A549 (cell line): ENCODE results near the gene ZBTB46.

Experiments used
- CHD4 ChIP-seq: fragments of 200-600 bp; sonication (generic); IDR thresholded peaks from 2 replicates; pipeline ENCODE4 v1.6.1; 2016; ENCODE audit warnings: antibody characterized with exemption, mild to moderate bottlenecking, borderline replicate concordance
- CTCF ChIP-seq: fragments of >200 bp; sonication (Bioruptor Twin); formaldehyde crosslinking; IDR thresholded peaks from 3 replicates; pipeline ENCODE4 v1.5.1; 2016
- ELK1 ChIP-seq: fragments of 150-350 bp; IDR thresholded peaks from 2 replicates; pipeline ENCODE4 v1.6.1; 2014; ENCODE audit warnings: low read depth, mild to moderate bottlenecking, low read length
- HEYL ChIP-seq: fragments of 250-450 bp; sonication (Bioruptor Pico); IDR thresholded peaks from 2 replicates; pipeline ENCODE4 v1.8.0; 2021; ENCODE audit warnings: mild to moderate bottlenecking, moderate library complexity
- JUNB ChIP-seq: fragments of >200 bp; sonication (Bioruptor Twin); formaldehyde crosslinking; IDR thresholded peaks from 2 replicates; pipeline ENCODE4 v1.6.1; 2016
- MAX ChIP-seq: IDR thresholded peaks from 2 replicates; pipeline ENCODE4 v1.6.1; 2012
- NPAS2 ChIP-seq: fragments of 250-450 bp; sonication (Bioruptor Pico); IDR thresholded peaks from 2 replicates; pipeline ENCODE4 v1.8.0; 2022; ENCODE audit warnings: mild to moderate bottlenecking, moderate library complexity, borderline replicate concordance
- NR3C1 ChIP-seq: fragments of >200 bp; sonication (Bioruptor Twin); formaldehyde crosslinking; IDR thresholded peaks from 3 replicates; pipeline ENCODE4 v1.6.1; 2017
- POLR2A ChIP-seq: IDR thresholded peaks from 2 replicates; pipeline ENCODE4 v1.6.1; 2012; ENCODE audit warnings: mild to moderate bottlenecking, low read length
- RNF2 ChIP-seq: fragments of 200-600 bp; sonication (generic); IDR thresholded peaks from 2 replicates; pipeline ENCODE4 v1.6.1; 2016; ENCODE audit warnings: low read depth, mild to moderate bottlenecking, antibody characterized with exemption, moderate library complexity, borderline replicate concordance
- SMC3 ChIP-seq: fragments of >200 bp; sonication (Bioruptor Twin); formaldehyde crosslinking; IDR thresholded peaks from 3 replicates; pipeline ENCODE4 v1.6.1; 2018; ENCODE audit warnings: inconsistent platforms

- TF ChIP-seq SMC3 (0 out of 3 replicates have a peak, but pooled peaks have one; percentile 26), CHD4 (no peak), ELK1 (no peak), CTCF (no peak; the same call in 2 of the 3 replicates), NR3C1 (no peak), POLR2A (no peak), RNF2 (no peak), MAX (no peak), HEYL (CRISPR knock-in tag) (no peak), JUNB (no peak), NPAS2 (CRISPR knock-in tag) (no peak)
These were observed 124.1 kb downstream of the ZBTB46 start for GRCh38 chr20:63706852-63707557.
